IMR-90 (cell line): Measurements from ENCODE around the gene SPTB. TPM values are rescaled to one million over a fixed set of nuclear protein-coding genes. Genes with fewer than 3 reads are reported as not detected.
"Not testable (repeated sequence)": the region's sequence is repeated elsewhere in the genome, so short reads cannot be mapped to it uniquely, and the experiment has no call there.

ENCODE experiments used
- ATAC-seq: fragments of 200-7000 bp; cut with Tn5 transposase; 2 replicates; pipeline ENCODE4 v1.9.1; 2020; ENCODE audit warnings: low read depth, mild to moderate bottlenecking, moderate library complexity
- BruUV-seq: library from RNA; stranded (reverse); fragments of 400-500 nt; replicated peaks from 2 replicates; lab custom pipeline; 2021; lab: Mats Ljungman, UMichigan
- CTCF ChIA-PET: fragments of 300-600 bp; formaldehyde crosslinking; extraction: SDS; loops from one replicate; lab custom pipeline; 2021; ENCODE audit warnings: antibody characterized with exemption; lab: Yijun Ruan, JAX
- POLR2A ChIA-PET: fragments of 300-600 bp; sonication (Branson Sonifier 250); formaldehyde crosslinking; loops from one replicate; lab custom pipeline; 2022; ENCODE audit warnings: antibody characterized with exemption; ENCODE audit not compliant: unreplicated experiment; lab: Charles Lee
- DNase-seq: peaks from one replicate; pipeline ENCODE4 v3.0.0; 2013
- H2AFZ ChIP-seq: replicated peaks from 2 replicates; pipeline ENCODE3; 2013; ENCODE audit warnings: low read length, mild to moderate bottlenecking; ENCODE audit not compliant: poor library complexity
- H2AK5ac ChIP-seq: 2 replicates; pipeline ENCODE4 v1.6.1; 2013; ENCODE audit warnings: low read depth, low read length, inconsistent platforms
- H2AK9ac ChIP-seq: replicated peaks from 2 replicates; pipeline ENCODE3; 2013; ENCODE audit warnings: mild to moderate bottlenecking, low read depth, low read length, moderate library complexity; ENCODE audit not compliant: poor library complexity
- H2BK120ac ChIP-seq: 2 replicates; pipeline ENCODE4 v1.6.1; 2013; ENCODE audit warnings: low read depth, low read length, inconsistent platforms
- H2BK15ac ChIP-seq: 3 replicates; pipeline ENCODE4 v1.6.1; 2013; ENCODE audit warnings: low read depth, low read length, inconsistent platforms
- H2BK20ac ChIP-seq: 2 replicates; pipeline ENCODE4 v1.6.1; 2013; ENCODE audit warnings: low read depth, mild to moderate bottlenecking, inconsistent platforms, low read length, moderate library complexity
- H2BK5ac ChIP-seq: 2 replicates; pipeline ENCODE4 v1.6.1; 2013; ENCODE audit warnings: mild to moderate bottlenecking, low read depth, low read length, inconsistent platforms; ENCODE audit not compliant: poor library complexity, severe bottlenecking
- H3K14ac ChIP-seq: replicated peaks from 2 replicates; pipeline ENCODE4 v1.6.1; 2013; ENCODE audit warnings: low read depth, low read length, inconsistent platforms
- H3K18ac ChIP-seq: 2 replicates; pipeline ENCODE4 v1.6.1; 2013; ENCODE audit warnings: low read depth, low read length, control low read depth
- H3K23ac ChIP-seq: 2 replicates; pipeline ENCODE4 v1.6.1; 2013; ENCODE audit warnings: low read depth, low read length, inconsistent platforms
- H3K27ac ChIP-seq: 2 replicates; pipeline ENCODE4 v1.5.1; 2013; ENCODE audit warnings: mild to moderate bottlenecking, control low read depth, low read length; ENCODE audit not compliant: insufficient read depth
- H3K27me3 ChIP-seq: 2 replicates; pipeline ENCODE4 v1.6.1; 2013; ENCODE audit warnings: low read length; ENCODE audit not compliant: control insufficient read depth, insufficient read depth
- H3K36me3 ChIP-seq: 2 replicates; pipeline ENCODE4 v1.6.1; 2013; ENCODE audit warnings: low read length, mixed read lengths; ENCODE audit not compliant: control insufficient read depth, insufficient read depth
- H3K4ac ChIP-seq: 2 replicates; pipeline ENCODE4 v1.6.1; 2013; ENCODE audit warnings: low read depth, low read length, inconsistent platforms
- H3K4me1 ChIP-seq: 2 replicates; pipeline ENCODE4 v1.6.1; 2013; ENCODE audit warnings: low read length, mixed read lengths; ENCODE audit not compliant: control insufficient read depth, insufficient read depth
- H3K4me2 ChIP-seq: 2 replicates; pipeline ENCODE4 v1.6.1; 2013; ENCODE audit warnings: low read depth, mild to moderate bottlenecking, control low read depth, low read length, moderate library complexity
- H3K4me3 ChIP-seq: 2 replicates; pipeline ENCODE4 v1.5.1; 2013; ENCODE audit warnings: low read depth, mild to moderate bottlenecking, control low read depth, low read length, moderate library complexity; ENCODE audit not compliant: insufficient read depth
- H3K56ac ChIP-seq: 2 replicates; pipeline ENCODE4 v1.6.1; 2013; ENCODE audit warnings: low read length, inconsistent platforms; ENCODE audit not compliant: insufficient read depth; ENCODE audit errors: extremely low read depth
- H3K79me1 ChIP-seq, 2 experiments: 2 replicates each; pipeline ENCODE4 v1.6.1; 2013; ENCODE audit warnings: low read length in 2 of 2, inconsistent platforms in 1 of 2, low read depth in 1 of 2
- H3K9ac ChIP-seq: 2 replicates; pipeline ENCODE4 v1.6.1; 2013; ENCODE audit warnings: low read depth, low read length, control low read depth
- H3K9me1 ChIP-seq: 2 replicates; pipeline ENCODE4 v1.6.1; 2013; ENCODE audit warnings: low read length, inconsistent platforms; ENCODE audit not compliant: insufficient read depth
- H3K9me3 ChIP-seq: 2 replicates; pipeline ENCODE4 v1.6.1; 2013; ENCODE audit warnings: low read length; ENCODE audit not compliant: control insufficient read depth, insufficient read depth
- H4K20me1 ChIP-seq: 2 replicates; pipeline ENCODE4 v1.6.1; 2013; ENCODE audit warnings: low read length, inconsistent platforms; ENCODE audit not compliant: insufficient read depth
- H4K5ac ChIP-seq: 2 replicates; pipeline ENCODE4 v1.6.1; 2013; ENCODE audit warnings: mild to moderate bottlenecking, low read depth, low read length, control low read depth
- H4K8ac ChIP-seq, 2 experiments: 2 replicates each; pipeline ENCODE4 v1.6.1; 2013; ENCODE audit warnings: low read depth in 2 of 2, low read length in 2 of 2, control low read depth in 1 of 2, inconsistent platforms in 1 of 2
- H4K91ac ChIP-seq: 2 replicates; pipeline ENCODE4 v1.6.1; 2013; ENCODE audit warnings: low read depth, low read length, inconsistent platforms; ENCODE audit not compliant: insufficient read depth
- CEBPB ChIP-seq: IDR thresholded peaks from 2 replicates; pipeline ENCODE4 v1.6.1; 2012; ENCODE audit warnings: low read depth, low read length, improper control_type of control experiment
- MXI1 ChIP-seq: IDR thresholded peaks from 2 replicates; pipeline ENCODE4 v1.6.1; 2012; ENCODE audit warnings: low read depth, mild to moderate bottlenecking, low read length, moderate library complexity, borderline replicate concordance
- NFE2L2 ChIP-seq: fragments of 150-350 bp; IDR thresholded peaks from 2 replicates; pipeline ENCODE4 v1.6.1; 2016; ENCODE audit warnings: low read depth, mild to moderate bottlenecking, low read length
- POLR2A ChIP-seq: IDR thresholded peaks from 2 replicates; pipeline ENCODE4 v1.6.1; 2012; ENCODE audit warnings: mild to moderate bottlenecking, low read depth, low read length
- USF2 ChIP-seq: fragments of 150-350 bp; IDR thresholded peaks from 2 replicates; pipeline ENCODE4 v1.6.1; 2017; ENCODE audit warnings: mild to moderate bottlenecking, antibody characterized with exemption, low read length, low read depth
- WGBS, 2 experiments: methylation state at CpG; one replicate each; pipeline versions ENCODE4 v1.1.5 to v1.1.7; 2013; ENCODE audit warnings: missing lambda C conversion rate in 2 of 2; ENCODE audit not compliant: insufficient read length in 1 of 2; ENCODE audit errors: extremely low coverage in 2 of 2; 5-methylcytosine and 5-hydroxymethylcytosine counted together
- dilution Hi-C: fragments of 300-500 bp; cut with HindIII; formaldehyde crosslinking; loops from one replicate; pipeline ENCODE4 v1.14.3; 2018; ENCODE audit warnings: low sequenced_read_pairs; ENCODE audit not compliant: unreplicated experiment
- in situ Hi-C: fragments of 300-500 bp; cut with MboI; formaldehyde crosslinking; loops from 3 replicates; pipeline ENCODE4 v1.14.3; 2019; ENCODE audit warnings: low sequenced_read_pairs, inconsistent platforms, mixed read lengths
- intact Hi-C: fragments of 100-400 bp; cut with micrococcal nuclease; formaldehyde crosslinking; loops from 2 replicates; pipeline ENCODE4 v1.10.0; 2022
- polyA plus RNA-seq, 3 experiments: library from polyadenylated mRNA; depleted of rRNA; stranded (reverse); fragments of >200 nt; gene quantifications; 2 replicates each; pipeline ENCODE4 v1.2.3, GENCODE V29; 2012; ENCODE audit warnings: low replicate concordance in 1 of 3
- total RNA-seq: library from RNA; depleted of rRNA; stranded (reverse); fragments of >200 nt; gene quantifications from 2 replicates; pipeline ENCODE4 v1.2.3, GENCODE V29; 2012

SPTB gene
- total and polyA plus RNA-seq, 2 of the 4 experiments (the other 2 are of a cell fraction), result under 0.01 to 0.07 TPM

DNA sequence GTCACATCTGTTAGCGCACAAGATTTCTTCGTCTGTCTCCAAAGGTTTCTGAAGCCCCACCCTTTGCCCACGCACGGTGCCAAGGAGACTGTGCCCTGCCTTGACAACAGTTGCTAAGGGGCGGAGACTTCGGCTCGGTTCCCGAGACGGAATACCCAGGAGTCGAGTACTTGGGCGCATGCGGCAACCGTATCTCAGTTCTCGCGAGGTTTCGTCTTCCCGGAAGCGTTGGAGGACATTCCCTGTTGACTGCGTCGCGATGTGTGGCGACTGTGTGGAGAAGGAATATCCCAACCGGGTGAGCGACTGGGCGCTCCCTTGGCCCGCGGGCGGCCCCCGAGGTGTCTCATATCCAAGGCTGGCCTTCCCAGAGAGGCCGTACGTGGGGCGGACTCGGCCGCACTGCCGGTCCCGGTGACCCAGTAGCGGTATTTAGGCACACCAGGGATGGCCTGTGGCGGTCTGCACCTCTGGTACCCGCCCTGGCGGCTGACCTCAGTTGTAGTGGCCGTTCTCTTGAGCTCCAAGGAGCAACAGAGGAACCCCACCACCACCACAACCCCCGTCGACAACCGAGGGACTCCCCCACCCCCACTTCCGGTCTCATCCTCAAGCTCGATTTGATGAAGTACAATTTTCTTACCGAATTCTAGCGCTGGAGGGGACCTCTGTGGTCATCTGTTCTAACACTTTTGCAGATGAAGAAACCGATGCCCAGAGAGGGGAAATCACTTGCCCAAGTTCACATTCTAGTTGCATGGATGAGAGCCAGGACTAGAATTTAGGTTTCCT lies 34.7 kb upstream of the SPTB start, which contains the start of gene CHURC1:
CHURC1 (plus strand) TSS at position 219 of the 792 bp plus-strand sequence; CDS start at position 260, 41 bp downstream.
- ChIA-PET CTCF (no interaction called here), POLR2A (interaction anchor here (0.6 to 0.7 kb wide), 2 partner anchors 143 to 373 kb away, joined by 3 to 7 read pairs; no protein-coding TSS in a partner anchor)
- TF ChIP-seq CEBPB (0 out of 2 replicates have a peak, but pooled peaks have one; percentile 11), MXI1 (peak; percentile 72), USF2 (0 out of 2 replicates have a peak, but pooled peaks have one; percentile 2), POLR2A (peak; percentile 96), NFE2L2 (no peak)
- DNase-seq (peak; percentile 96), ATAC-seq (peak; percentile 97)
- Histone ChIP-seq H4K8ac (peak within 1 kb of the TSS; percentile 68 to 87), H3K56ac (peak within 1 kb of the TSS; percentile 91), H3K9me3 (no peaks in the 10 kb centered on the region), H3K27me3 (no peaks in the 10 kb centered on the region; the same call in 1 of the 2 replicates), H2BK15ac (peak within 1 kb of the TSS; percentile 38; the same call in 1 of the 3 replicates), H2AFZ (peak within 1 kb of the TSS; percentile 94), H4K20me1 (peaks cover 13% of the 10 kb centered on the region), H3K14ac (peak within 1 kb of the TSS; percentile 90), H2BK20ac (no peak within 1 kb of the TSS), H3K27ac (peak within 1 kb of the TSS; percentile 75), H2AK5ac (peak within 1 kb of the TSS; percentile 67), H4K91ac (peak within 1 kb of the TSS; percentile 56), H3K18ac (peak within 1 kb of the TSS; percentile 44), H3K4me2 (peak within 1 kb of the TSS; percentile 94), H3K9me1 (peaks cover 8% of the 10 kb centered on the region), H3K23ac (peak within 1 kb of the TSS; percentile 85), H3K4me1 (peaks cover 5% of the 10 kb centered on the region), H2BK120ac (peak within 1 kb of the TSS; percentile 38; the same call in 1 of the 2 replicates), H2BK5ac (peak within 1 kb of the TSS; percentile 83), H3K9ac (peak within 1 kb of the TSS; percentile 77), H3K4me3 (peak within 1 kb of the TSS; percentile 74), H4K5ac (peak within 1 kb of the TSS; percentile 51), H3K36me3 (no peaks in the 10 kb centered on the region), H2AK9ac (peak within 1 kb of the TSS; percentile 96), H3K4ac (peak within 1 kb of the TSS; percentile 70), H3K79me1 (peaks cover 17 to 37% of the 10 kb centered on the region in 2 experiments)
- no TSS peak for BruUV-seq
- in situ Hi-C loops (loop anchor here (25.0 kb wide), 1 partner anchor 377 kb away; the partner anchor contains the start of genes HSPA2 and PPP1R36), dilution Hi-C loops (no loop called here), intact Hi-C loops (loop anchor here (5.0 kb wide), 1 partner anchor 68 kb away; no protein-coding TSS in a partner anchor)
- WGBS, 2 experiments, result 1% methylated on average over 16 of the region's 49 CpGs; no CpG with 5 or more reads in 1 of the 2 experiments

- H2AK5ac ChIP-seq, CTCF ChIA-PET, H2BK120ac ChIP-seq, H3K4ac ChIP-seq, dilution Hi-C loops, H3K9me3 ChIP-seq, H3K36me3 ChIP-seq, H3K4me2 ChIP-seq, H4K91ac ChIP-seq, H4K5ac ChIP-seq, BruUV-seq, H4K8ac ChIP-seq, H3K9ac ChIP-seq, DNase-seq, H3K27me3 ChIP-seq, H3K23ac ChIP-seq, POLR2A ChIA-PET, H3K56ac ChIP-seq, ATAC-seq, H2BK20ac ChIP-seq, H2BK5ac ChIP-seq, H3K27ac ChIP-seq, H3K14ac ChIP-seq, H2AFZ ChIP-seq, H4K20me1 ChIP-seq, H3K4me1 ChIP-seq, H3K18ac ChIP-seq, H3K9me1 ChIP-seq, H2BK15ac ChIP-seq, H3K4me3 ChIP-seq, H2AK9ac ChIP-seq: not testable (repeated sequence)
- intact Hi-C loops (loop anchor here (5.0 kb wide), 1 partner anchor 69 kb away; no protein-coding TSS in a partner anchor), in situ Hi-C loops (loop anchor here (25.0 kb wide), 1 partner anchor 376 kb away; the partner anchor contains the start of genes HSPA2 and PPP1R36)
- peaks cover 14 to 31% of the 10 kb centered on the region in 2 experiments for H3K79me1 ChIP-seq
- no CpG with 5 or more reads among the region's 5 CpGs for WGBS, 2 experiments
Observed at GRCh38 chr14:64913477-64913876, 33.8 kb upstream of the SPTB start.
